Neural progenitor cell (in vitro differentiated cells): Measurements from ENCODE around the gene TNK2. TPM values are rescaled to one million over a fixed set of nuclear protein-coding genes. Genes with fewer than 3 reads are reported as not detected.

Experiments used
- DNase-seq: peaks from one replicate; pipeline ENCODE4 v3.0.0-alpha.2; 2016; ENCODE audit warnings: low spot score
- H2AFZ ChIP-seq: fragments of 200-600 bp; sonication (generic); replicated peaks from 2 replicates; pipeline ENCODE4 v1.6.1; 2016; ENCODE audit warnings: antibody characterized with exemption
- H3F3A ChIP-seq: fragments of 200-600 bp; sonication (generic); 2 replicates; pipeline ENCODE4 v1.6.1; 2016; ENCODE audit warnings: antibody characterized with exemption, low read depth
- H3K27ac ChIP-seq: fragments of 200-600 bp; sonication (generic); 2 replicates; pipeline ENCODE4 v1.5.1; 2016; ENCODE audit warnings: mild to moderate bottlenecking
- H3K27me3 ChIP-seq: fragments of 200-600 bp; sonication (generic); 2 replicates; pipeline ENCODE4 v1.6.1; 2016; ENCODE audit warnings: mild to moderate bottlenecking, moderate library complexity
- H3K36me3 ChIP-seq: fragments of 200-600 bp; sonication (generic); 2 replicates; pipeline ENCODE4 v1.5.1; 2016
- H3K4me1 ChIP-seq: fragments of 200-600 bp; sonication (generic); 2 replicates; pipeline ENCODE4 v1.6.1; 2016; ENCODE audit warnings: mixed run types
- H3K4me2 ChIP-seq: fragments of 200-600 bp; sonication (generic); 2 replicates; pipeline ENCODE4 v1.6.1; 2016
- H3K4me3 ChIP-seq: fragments of 200-600 bp; sonication (generic); 2 replicates; pipeline ENCODE4 v1.5.1; 2016
- H3K79me2 ChIP-seq: fragments of 200-600 bp; sonication (generic); 2 replicates; pipeline ENCODE4 v1.6.1; 2016; ENCODE audit warnings: low read depth
- H3K9ac ChIP-seq: fragments of 200-600 bp; sonication (generic); 2 replicates; pipeline ENCODE4 v1.6.1; 2016
- H3K9me3 ChIP-seq: fragments of 200-600 bp; sonication (generic); 2 replicates; pipeline ENCODE4 v1.5.1; 2016; ENCODE audit warnings: low read depth
- H4K20me1 ChIP-seq: fragments of 200-600 bp; sonication (generic); 2 replicates; pipeline ENCODE4 v1.6.1; 2016; ENCODE audit warnings: low read depth
- H3K27ac Mint-ChIP-seq: 3 replicates; pipeline ENCODE4 v1.8.0; 2021; ENCODE audit warnings: mixed read lengths
- H3K27me3 Mint-ChIP-seq: 2 replicates; pipeline ENCODE4 v1.8.0; 2022; ENCODE audit warnings: low read depth, mild to moderate bottlenecking, inconsistent platforms, moderate library complexity, mixed read lengths; ENCODE audit not compliant: insufficient read depth
- H3K36me3 Mint-ChIP-seq: 3 replicates; pipeline ENCODE4 v1.8.0; 2021; ENCODE audit warnings: mixed read lengths
- H3K4me1 Mint-ChIP-seq: 3 replicates; pipeline ENCODE4 v1.8.0; 2021; ENCODE audit warnings: mixed read lengths
- H3K4me3 Mint-ChIP-seq: 3 replicates; pipeline ENCODE4 v1.8.0; 2021; ENCODE audit warnings: mild to moderate bottlenecking, moderate library complexity, mixed read lengths
- H3K9me3 Mint-ChIP-seq: 3 replicates; pipeline ENCODE4 v1.8.0; 2020; ENCODE audit warnings: mixed read lengths
- CTCF ChIP-seq: fragments of 200-600 bp; sonication (generic); IDR thresholded peaks from 2 replicates; pipeline ENCODE4 v1.5.1; 2017; ENCODE audit warnings: antibody characterized with exemption, mild to moderate bottlenecking
- EZH2 ChIP-seq: fragments of 200-600 bp; sonication (generic); IDR thresholded peaks from 2 replicates; pipeline ENCODE4 v1.6.1; 2017; ENCODE audit warnings: antibody characterized with exemption, mild to moderate bottlenecking, moderate library complexity
- EZH2phosphoT487 ChIP-seq: fragments of 200-600 bp; sonication (generic); IDR thresholded peaks from 2 replicates; pipeline ENCODE4 v1.6.1; 2017; ENCODE audit warnings: antibody characterized with exemption
- total RNA-seq: library from RNA; depleted of rRNA; stranded (reverse); fragments of >200 nt; gene quantifications from 2 replicates; pipeline ENCODE4 v1.2.3, GENCODE V29; 2015; ENCODE audit warnings: low replicate concordance

Gene TNK2
- total RNA-seq, 1 donor from 2014 or later = 5.4 TPM

GRCh38 chr3:195886181-195887141, 21.9 kb downstream of the TNK2 start:
- Histone ChIP-seq H3K9me3 (no peaks in the 10 kb centered on the region), H2AFZ (no peak overlapping the region), H3K27me3 (no peaks in the 10 kb centered on the region), H3K9ac (peak overlapping the region; percentile 6), H3K4me1 (peaks cover 30% of the 10 kb centered on the region), H3K4me2 (peak overlapping the region; percentile 2), H3K79me2 (peaks cover 8% of the 10 kb centered on the region), H3F3A (peaks cover 29% of the 10 kb centered on the region), H3K4me3 (no peak overlapping the region), H3K36me3 (no peaks in the 10 kb centered on the region), H3K27ac (peak overlapping the region; percentile 8), H4K20me1 (peaks cover 31% of the 10 kb centered on the region)
- Mint-ChIP-seq H3K9me3 (no peaks in the 10 kb centered on the region), H3K36me3 (peaks cover 7% of the 10 kb centered on the region), H3K27me3 (no peaks in the 10 kb centered on the region), H3K4me3 (no peak overlapping the region), H3K27ac (no peak overlapping the region), H3K4me1 (peaks cover 32% of the 10 kb centered on the region)
- TF ChIP-seq EZH2phosphoT487 (no peak), CTCF (no peak), EZH2 (no peak)
- DNase-seq = no peak

GRCh38 chr3:195885036-195885891, 23.1 kb downstream of the TNK2 start:
- peaks cover 22% of the 10 kb centered on the region for H3F3A ChIP-seq
- H3K27ac ChIP-seq = no peak overlapping the region
- no peak overlapping the region for H3K4me2 ChIP-seq
- H3K27me3 ChIP-seq = no peaks in the 10 kb centered on the region
- H3K36me3 ChIP-seq = no peaks in the 10 kb centered on the region
- no peaks in the 10 kb centered on the region for H3K9me3 ChIP-seq
- no peak overlapping the region for H3K4me3 ChIP-seq
- Mint-ChIP-seq H3K36me3 (peaks cover 7% of the 10 kb centered on the region), H3K27ac (no peak overlapping the region), H3K9me3 (no peaks in the 10 kb centered on the region), H3K4me3 (no peak overlapping the region), H3K27me3 (no peaks in the 10 kb centered on the region), H3K4me1 (peaks cover 31% of the 10 kb centered on the region)
- H3K79me2 ChIP-seq = peaks cover 8% of the 10 kb centered on the region
- no peak overlapping the region for H2AFZ ChIP-seq
- H4K20me1 ChIP-seq = peaks cover 31% of the 10 kb centered on the region
- no peak for TF ChIP-seq EZH2
- TF ChIP-seq EZH2phosphoT487 = no peak
- no peak for TF ChIP-seq CTCF
- H3K9ac ChIP-seq = no peak overlapping the region
- H3K4me1 ChIP-seq = peaks cover 23% of the 10 kb centered on the region
- DNase-seq = no peak

GRCh38 chr3:195884691-195885035, 23.7 kb downstream of the TNK2 start:
- no peak for DNase-seq
- Histone ChIP-seq H3F3A (peaks cover 16% of the 10 kb centered on the region), H3K4me2 (no peak overlapping the region), H3K4me3 (no peak overlapping the region), H3K27ac (no peak overlapping the region), H2AFZ (no peak overlapping the region), H3K9me3 (no peaks in the 10 kb centered on the region), H3K27me3 (no peaks in the 10 kb centered on the region), H3K36me3 (no peaks in the 10 kb centered on the region), H3K79me2 (peaks cover 7% of the 10 kb centered on the region), H4K20me1 (peaks cover 31% of the 10 kb centered on the region), H3K4me1 (peaks cover 17% of the 10 kb centered on the region), H3K9ac (no peak overlapping the region)
- Mint-ChIP-seq H3K4me3 (no peak overlapping the region), H3K27me3 (no peaks in the 10 kb centered on the region), H3K27ac (no peak overlapping the region), H3K9me3 (no peaks in the 10 kb centered on the region), H3K36me3 (peaks cover 7% of the 10 kb centered on the region), H3K4me1 (peaks cover 26% of the 10 kb centered on the region)
- TF ChIP-seq EZH2 = no peak
- no peak for TF ChIP-seq EZH2phosphoT487
- no peak for TF ChIP-seq CTCF
